Fibroblast of the aortic adventitia (primary cell): ENCODE results near the gene C10orf90. TPM values are rescaled to one million over a fixed set of nuclear protein-coding genes. Genes with fewer than 3 reads are reported as not detected.
A peak's percentile ranks its signal among the peaks of the same experiment; 100 is the strongest.

Experiments used
- DNase-seq: peaks from one replicate; pipeline ENCODE4 v3.0.0-alpha.2; 2010; ENCODE audit warnings: low read depth
- H3K4me3 ChIP-seq: 2 replicates; pipeline ENCODE4 v1.5.1; 2011; ENCODE audit warnings: low read depth, mild to moderate bottlenecking, control low read depth, low read length, moderate library complexity
- total RNA-seq: library from RNA; depleted of rRNA; stranded (reverse); fragments of >200 nt; gene quantifications from 2 replicates; pipeline ENCODE4 v1.2.3, GENCODE V29; 2012; ENCODE audit warnings: low replicate concordance
- TF ChIP-seq, protein P1 (sequence below): IDR thresholded peaks from 2 replicates; pipeline ENCODE4 v1.5.1; 2011; ENCODE audit warnings: mild to moderate bottlenecking, low read length, control low read depth, inconsistent platforms; ENCODE audit not compliant: insufficient read depth

The C10orf90 gene
- total RNA-seq, 1 donor = 1.1 TPM

GRCh38 chr10:126570621-126571602 is 99.6 kb downstream of the C10orf90 start:
- peak; percentile 44 for DNase-seq
- H3K4me3 ChIP-seq = no peak overlapping the region
- TF ChIP-seq, protein P1, sequence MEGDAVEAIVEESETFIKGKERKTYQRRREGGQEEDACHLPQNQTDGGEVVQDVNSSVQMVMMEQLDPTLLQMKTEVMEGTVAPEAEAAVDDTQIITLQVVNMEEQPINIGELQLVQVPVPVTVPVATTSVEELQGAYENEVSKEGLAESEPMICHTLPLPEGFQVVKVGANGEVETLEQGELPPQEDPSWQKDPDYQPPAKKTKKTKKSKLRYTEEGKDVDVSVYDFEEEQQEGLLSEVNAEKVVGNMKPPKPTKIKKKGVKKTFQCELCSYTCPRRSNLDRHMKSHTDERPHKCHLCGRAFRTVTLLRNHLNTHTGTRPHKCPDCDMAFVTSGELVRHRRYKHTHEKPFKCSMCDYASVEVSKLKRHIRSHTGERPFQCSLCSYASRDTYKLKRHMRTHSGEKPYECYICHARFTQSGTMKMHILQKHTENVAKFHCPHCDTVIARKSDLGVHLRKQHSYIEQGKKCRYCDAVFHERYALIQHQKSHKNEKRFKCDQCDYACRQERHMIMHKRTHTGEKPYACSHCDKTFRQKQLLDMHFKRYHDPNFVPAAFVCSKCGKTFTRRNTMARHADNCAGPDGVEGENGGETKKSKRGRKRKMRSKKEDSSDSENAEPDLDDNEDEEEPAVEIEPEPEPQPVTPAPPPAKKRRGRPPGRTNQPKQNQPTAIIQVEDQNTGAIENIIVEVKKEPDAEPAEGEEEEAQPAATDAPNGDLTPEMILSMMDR = no peak

DNA sequence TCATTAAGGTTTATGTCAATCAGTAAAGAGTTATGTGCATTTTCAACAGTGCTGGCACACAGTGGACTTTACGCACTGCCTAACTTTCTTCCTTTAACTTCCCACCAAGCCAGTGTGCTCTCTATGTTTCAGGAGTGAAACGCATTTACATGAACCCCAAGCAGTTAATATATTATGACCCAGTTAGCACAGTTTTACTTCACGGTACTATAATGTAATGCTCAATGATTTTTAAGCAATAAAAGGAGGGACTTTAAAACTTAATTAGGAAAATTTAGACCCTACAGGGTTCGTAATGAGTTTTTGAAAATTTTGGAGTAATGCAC is 100.3 kb downstream of the C10orf90 start:
- H3K4me3 ChIP-seq = peak overlapping the region; percentile 47
- TF ChIP-seq, protein P1 = no peak
- DNase-seq = no peak

DNA sequence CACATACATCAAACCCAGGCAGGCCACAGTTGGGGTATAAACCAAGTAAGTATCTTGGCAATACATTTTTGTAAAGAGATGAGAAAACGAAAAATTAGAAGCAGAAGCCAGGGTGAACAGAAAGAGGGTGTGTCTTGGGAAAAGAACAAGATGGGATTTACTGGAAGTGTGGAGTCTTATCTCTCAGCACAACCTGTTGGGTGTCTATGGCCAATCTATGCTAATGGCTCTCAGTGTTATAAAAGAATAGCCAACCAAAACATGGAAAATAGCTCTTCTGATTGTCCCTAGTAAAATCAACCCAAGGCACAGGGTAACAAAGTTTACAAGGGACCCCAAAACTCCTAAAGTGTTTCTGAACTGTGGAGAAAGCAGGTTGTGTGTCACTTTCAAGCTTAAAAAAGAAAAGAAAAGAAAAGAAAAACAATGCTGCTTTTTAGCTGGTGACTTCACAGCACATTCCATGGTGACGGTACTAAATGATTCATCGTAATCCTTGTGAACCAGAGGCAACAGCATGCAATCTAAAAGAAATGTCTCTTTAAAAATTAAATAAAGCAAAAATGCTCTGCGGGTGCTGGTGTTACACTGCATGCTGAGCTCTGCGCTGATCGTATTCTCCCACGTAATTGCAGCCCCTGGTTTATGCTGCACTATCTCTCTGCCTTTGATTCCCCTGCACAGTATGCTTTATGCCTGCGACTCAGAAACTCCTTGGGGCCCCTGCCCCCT is 100.8 kb downstream of the C10orf90 start:
- TF ChIP-seq, protein P1 = no peak
- DNase-seq = peak; percentile 90
- peak overlapping the region; percentile 47 for H3K4me3 ChIP-seq

- DNase-seq = no peak
- TF ChIP-seq, protein P1 = no peak
- H3K4me3 ChIP-seq = no peak overlapping the region
These were observed 101.6 kb downstream of the C10orf90 start for GRCh38 chr10:126568809-126569385.

DNA sequence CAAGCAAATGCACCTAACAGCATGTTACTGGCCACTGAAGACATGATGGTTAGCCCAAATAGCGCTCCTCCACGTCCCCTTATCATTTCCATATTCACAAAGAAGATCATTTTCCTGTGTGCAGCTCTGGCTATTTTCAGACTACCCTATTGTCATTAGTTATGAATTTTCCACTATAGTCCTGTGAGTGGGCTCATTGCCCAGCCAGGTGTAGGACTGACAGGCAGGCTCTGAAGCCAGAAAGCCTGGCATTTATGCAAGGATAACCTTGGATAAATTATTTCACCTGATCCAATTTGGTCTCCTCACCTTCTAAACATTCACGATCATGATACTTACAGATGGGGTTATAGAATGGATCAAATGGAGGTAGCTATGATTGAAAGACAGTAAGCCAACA is 104.6 kb downstream of the C10orf90 start:
- H3K4me3 ChIP-seq = no peak overlapping the region
- TF ChIP-seq, protein P1 = no peak

DNA sequence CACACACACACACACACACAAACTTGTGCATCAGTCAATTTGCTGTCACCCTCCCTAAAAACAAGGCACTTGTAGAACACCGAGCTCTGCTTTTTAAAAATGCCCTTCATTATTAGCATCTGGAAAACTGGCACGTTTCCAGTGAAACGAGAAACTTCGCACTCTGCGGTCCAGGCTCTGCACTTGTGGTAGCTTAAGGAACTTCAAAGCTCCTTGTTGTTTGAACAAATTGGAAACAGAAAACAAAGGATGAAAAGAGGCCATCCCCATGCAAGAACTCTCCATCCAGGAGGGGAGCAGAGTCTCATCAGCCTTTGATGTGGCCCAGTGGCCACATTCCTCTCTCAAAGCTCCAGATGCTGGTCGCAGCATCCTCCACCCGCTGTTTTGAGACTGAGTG is 105.1 kb downstream of the C10orf90 start:
- H3K4me3 ChIP-seq = no peak overlapping the region
- TF ChIP-seq, protein P1 = no peak
- no peak for DNase-seq

More for the DNA sequence above, 104.6 kb downstream of the C10orf90 start:
- DNase-seq = no peak
